Osteocyte (in vitro differentiated cells): Measurements from ENCODE around the gene SENP1. TPM values are rescaled to one million over a fixed set of nuclear protein-coding genes. Genes with fewer than 3 reads are reported as not detected.
A peak's percentile ranks its signal among the peaks of the same experiment; 100 is the strongest.

Source experiments
- DNase-seq: peaks from one replicate; pipeline ENCODE4 v3.0.0; 2021; ENCODE audit warnings: mixed read lengths; ENCODE audit not compliant: unreplicated experiment; ENCODE audit errors: extremely low spot score
- H3K27ac Mint-ChIP-seq: one replicate; pipeline ENCODE4 v1.8.0; 2021; ENCODE audit warnings: mild to moderate bottlenecking, mixed read lengths; ENCODE audit not compliant: unreplicated experiment
- H3K27me3 Mint-ChIP-seq: one replicate; pipeline ENCODE4 v1.8.0; 2021; ENCODE audit warnings: mixed read lengths; ENCODE audit not compliant: unreplicated experiment
- H3K36me3 Mint-ChIP-seq: one replicate; pipeline ENCODE4 v1.8.0; 2021; ENCODE audit warnings: mixed read lengths; ENCODE audit not compliant: unreplicated experiment
- H3K4me1 Mint-ChIP-seq: one replicate; pipeline ENCODE4 v1.8.0; 2021; ENCODE audit warnings: mixed read lengths; ENCODE audit not compliant: unreplicated experiment
- H3K4me3 Mint-ChIP-seq: one replicate; pipeline ENCODE4 v1.8.0; 2021; ENCODE audit warnings: mild to moderate bottlenecking, moderate library complexity, mixed read lengths; ENCODE audit not compliant: unreplicated experiment
- H3K9me3 Mint-ChIP-seq: one replicate; pipeline ENCODE4 v1.8.0; 2021; ENCODE audit warnings: mixed read lengths; ENCODE audit not compliant: unreplicated experiment
- total RNA-seq: library from RNA; stranded (reverse); gene quantifications from 2 replicates; pipeline ENCODE4 v1.2.1, GENCODE V29; 2021
- TF ChIP-seq, protein P1 (sequence below): fragments of 200-600 bp; sonication (generic); IDR thresholded peaks from 2 replicates; pipeline ENCODE4 v1.5.0; 2021; ENCODE audit warnings: antibody characterized with exemption, mild to moderate bottlenecking, moderate library complexity

Gene SENP1
- total RNA-seq, 1 donor from 2014 or later, result 25.6 TPM

DNA sequence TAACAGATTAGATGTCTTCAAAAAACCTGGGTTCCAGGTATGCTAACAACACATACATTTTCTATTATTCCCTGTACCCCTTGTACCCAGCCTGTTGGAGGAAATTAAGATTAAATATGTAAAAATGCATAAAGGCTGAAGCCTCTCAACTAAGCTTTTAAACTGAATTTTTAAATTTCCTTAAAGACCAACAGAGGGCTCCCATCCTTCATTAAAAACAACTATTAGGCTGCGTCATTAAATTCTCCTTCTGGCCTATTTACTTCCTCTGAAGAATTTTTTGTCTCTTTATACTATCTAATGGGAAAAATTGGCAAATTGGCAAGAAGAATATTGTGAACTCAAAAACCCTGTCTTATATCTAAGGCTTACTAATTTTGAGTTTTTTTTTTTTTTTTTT, 21.8 kb downstream of the SENP1 start:
- DNase-seq, result no peak
- Mint-ChIP-seq H3K27me3 (no peaks in the 10 kb centered on the region), H3K9me3 (no peaks in the 10 kb centered on the region), H3K4me1 (no peaks in the 10 kb centered on the region), H3K4me3 (no peak overlapping the region), H3K27ac (no peak overlapping the region), H3K36me3 (peaks cover 23% of the 10 kb centered on the region)
- TF ChIP-seq, protein P1, sequence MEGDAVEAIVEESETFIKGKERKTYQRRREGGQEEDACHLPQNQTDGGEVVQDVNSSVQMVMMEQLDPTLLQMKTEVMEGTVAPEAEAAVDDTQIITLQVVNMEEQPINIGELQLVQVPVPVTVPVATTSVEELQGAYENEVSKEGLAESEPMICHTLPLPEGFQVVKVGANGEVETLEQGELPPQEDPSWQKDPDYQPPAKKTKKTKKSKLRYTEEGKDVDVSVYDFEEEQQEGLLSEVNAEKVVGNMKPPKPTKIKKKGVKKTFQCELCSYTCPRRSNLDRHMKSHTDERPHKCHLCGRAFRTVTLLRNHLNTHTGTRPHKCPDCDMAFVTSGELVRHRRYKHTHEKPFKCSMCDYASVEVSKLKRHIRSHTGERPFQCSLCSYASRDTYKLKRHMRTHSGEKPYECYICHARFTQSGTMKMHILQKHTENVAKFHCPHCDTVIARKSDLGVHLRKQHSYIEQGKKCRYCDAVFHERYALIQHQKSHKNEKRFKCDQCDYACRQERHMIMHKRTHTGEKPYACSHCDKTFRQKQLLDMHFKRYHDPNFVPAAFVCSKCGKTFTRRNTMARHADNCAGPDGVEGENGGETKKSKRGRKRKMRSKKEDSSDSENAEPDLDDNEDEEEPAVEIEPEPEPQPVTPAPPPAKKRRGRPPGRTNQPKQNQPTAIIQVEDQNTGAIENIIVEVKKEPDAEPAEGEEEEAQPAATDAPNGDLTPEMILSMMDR, result peak; percentile 51

DNA sequence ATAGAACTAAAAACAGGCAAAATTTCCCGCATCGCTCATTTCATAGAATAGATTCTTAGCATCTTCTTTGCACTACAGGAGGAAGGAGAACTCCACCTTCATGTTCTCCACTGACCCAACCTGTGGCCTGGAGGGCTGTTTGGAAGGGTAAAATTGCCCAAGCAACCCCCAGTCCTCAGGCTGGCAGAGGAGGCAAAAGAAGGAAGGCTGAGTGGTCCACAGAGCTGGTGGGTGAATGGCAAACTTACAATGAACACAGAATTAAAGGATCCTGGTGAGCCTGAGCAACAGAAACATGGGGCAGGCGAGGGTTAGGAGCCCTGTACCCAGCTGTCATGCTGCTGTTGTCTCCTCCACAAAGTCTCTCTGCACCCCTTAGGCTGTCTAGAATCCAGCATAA, 25.1 kb downstream of the SENP1 start:
- H3K4me3 Mint-ChIP-seq, result no peak overlapping the region

DNA sequence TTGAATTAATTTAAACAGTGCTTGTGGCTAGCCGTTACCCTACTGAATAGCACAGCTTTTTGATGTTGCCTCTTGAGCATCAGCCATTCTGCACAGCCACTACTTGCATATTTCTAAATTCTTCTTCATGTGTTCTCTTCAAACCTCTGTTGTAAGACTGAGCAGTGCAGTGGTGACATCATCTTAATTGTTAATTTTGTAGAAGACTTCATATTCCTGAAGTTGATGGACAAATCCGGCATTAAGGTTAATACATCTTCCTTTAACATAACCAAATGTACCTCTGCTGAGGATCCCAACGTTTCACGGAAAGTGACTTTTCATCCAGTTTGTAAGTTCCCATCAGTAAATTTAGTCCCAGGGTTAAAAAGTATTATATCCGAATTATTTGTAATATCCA, 25.6 kb downstream of the SENP1 start:
- DNase-seq, result no peak

More for the DNA sequence above, 25.1 kb downstream of the SENP1 start:
- DNase-seq, result no peak
- Mint-ChIP-seq H3K27ac (no peak overlapping the region), H3K27me3 (no peaks in the 10 kb centered on the region), H3K4me1 (no peaks in the 10 kb centered on the region), H3K9me3 (peaks cover 4% of the 10 kb centered on the region), H3K36me3 (peaks cover 27% of the 10 kb centered on the region)
- TF ChIP-seq, protein P1, result no peak

DNA sequence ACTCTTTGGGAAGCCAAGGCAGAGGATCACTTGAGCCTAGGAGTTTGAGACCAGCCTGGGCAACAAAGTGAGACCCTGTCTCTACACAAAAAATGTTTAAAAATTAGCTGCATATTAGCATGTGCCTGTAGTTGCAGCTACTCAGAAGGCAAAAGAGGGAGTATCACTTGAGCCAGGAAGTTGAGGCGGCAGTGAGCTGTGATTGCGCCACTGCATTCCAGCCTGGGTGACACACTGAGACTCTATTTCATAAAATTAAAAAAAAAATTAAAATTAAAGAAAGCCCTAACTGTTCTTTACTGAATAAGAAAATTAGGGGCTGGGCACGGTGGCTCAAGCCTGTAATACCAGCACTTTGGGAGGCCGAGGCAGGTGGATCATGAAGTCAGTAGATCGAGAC, 27.0 kb downstream of the SENP1 start:
- Mint-ChIP-seq H3K9me3 (peaks cover 4% of the 10 kb centered on the region), H3K27ac (no peak overlapping the region), H3K36me3 (peaks cover 29% of the 10 kb centered on the region), H3K4me3 (no peak overlapping the region), H3K4me1 (no peaks in the 10 kb centered on the region), H3K27me3 (no peaks in the 10 kb centered on the region)
- no peak for DNase-seq
- TF ChIP-seq, protein P1, result no peak

More for the DNA sequence above, 25.6 kb downstream of the SENP1 start:
- no peaks in the 10 kb centered on the region for H3K27me3 Mint-ChIP-seq
- peaks cover 4% of the 10 kb centered on the region for H3K9me3 Mint-ChIP-seq
- TF ChIP-seq, protein P1, result no peak
- no peak overlapping the region for H3K27ac Mint-ChIP-seq
- H3K36me3 Mint-ChIP-seq, result peaks cover 25% of the 10 kb centered on the region
- H3K4me3 Mint-ChIP-seq, result no peak overlapping the region
- H3K4me1 Mint-ChIP-seq, result no peaks in the 10 kb centered on the region

DNA sequence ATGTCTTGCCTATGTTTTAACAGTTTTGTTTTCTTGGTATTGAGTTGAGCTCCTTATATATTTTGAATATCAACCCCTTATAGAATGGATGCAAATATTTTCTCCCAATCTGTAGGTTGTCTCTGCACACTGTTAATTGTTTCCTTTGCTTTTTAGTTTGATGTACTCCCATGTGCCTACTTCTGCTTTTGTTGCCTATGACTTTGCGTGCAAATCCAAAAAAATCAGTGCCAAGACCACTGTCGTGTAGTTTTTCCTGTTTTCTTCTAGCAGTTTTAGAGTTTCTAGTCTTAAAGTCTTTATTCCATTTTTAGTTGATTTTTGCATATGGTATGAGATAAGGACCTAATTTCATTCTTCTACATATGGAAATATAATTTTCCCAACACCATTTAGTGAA, 28.8 kb downstream of the SENP1 start:
- TF ChIP-seq, protein P1, result no peak
- no peak overlapping the region for H3K4me3 Mint-ChIP-seq
- no peaks in the 10 kb centered on the region for H3K27me3 Mint-ChIP-seq
- H3K9me3 Mint-ChIP-seq, result peaks cover 4% of the 10 kb centered on the region
- peaks cover 29% of the 10 kb centered on the region for H3K36me3 Mint-ChIP-seq
- no peak for DNase-seq
- H3K27ac Mint-ChIP-seq, result no peak overlapping the region
- H3K4me1 Mint-ChIP-seq, result no peaks in the 10 kb centered on the region
